ENCODE data around the gene RBBP5.

Gene RBBP5

GRCh38 chr1:205075642-205076155 lies 46.1 kb downstream of the RBBP5 start:
- no peak for DNase-seq (ENCODE audit: low read depth in 2 of 2)

DNA sequence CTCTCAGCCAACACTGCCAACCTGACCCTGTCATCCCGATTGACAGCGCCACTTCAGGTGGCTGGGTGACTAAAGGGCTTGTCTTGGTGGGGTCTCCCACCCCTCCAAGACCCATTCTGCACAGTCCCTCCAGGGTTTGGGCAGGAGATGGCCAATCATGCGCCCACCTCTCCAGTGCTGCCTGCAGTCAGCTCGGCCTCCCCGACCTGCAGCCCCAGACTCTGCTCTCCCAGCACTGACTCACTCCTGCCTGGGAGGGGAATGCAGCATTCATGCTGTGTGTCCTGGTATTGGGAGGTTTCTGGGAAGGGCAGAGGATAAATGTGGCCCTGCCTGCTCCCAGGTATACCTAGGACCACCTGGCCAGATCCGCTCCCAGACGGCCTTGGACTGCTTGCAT lies 47.3 kb downstream of the RBBP5 start:
- no peak for DNase-seq (ENCODE audit: low read depth in 2 of 2)

- no peak for DNase-seq (ENCODE audit: low read depth in 2 of 2)
Observed at GRCh38 chr1:205074084-205074483, 47.7 kb downstream of the RBBP5 start.

GRCh38 chr1:205073511-205073910 lies 48.3 kb downstream of the RBBP5 start:
- no peak for DNase-seq (ENCODE audit: low read depth in 2 of 2)

DNA sequence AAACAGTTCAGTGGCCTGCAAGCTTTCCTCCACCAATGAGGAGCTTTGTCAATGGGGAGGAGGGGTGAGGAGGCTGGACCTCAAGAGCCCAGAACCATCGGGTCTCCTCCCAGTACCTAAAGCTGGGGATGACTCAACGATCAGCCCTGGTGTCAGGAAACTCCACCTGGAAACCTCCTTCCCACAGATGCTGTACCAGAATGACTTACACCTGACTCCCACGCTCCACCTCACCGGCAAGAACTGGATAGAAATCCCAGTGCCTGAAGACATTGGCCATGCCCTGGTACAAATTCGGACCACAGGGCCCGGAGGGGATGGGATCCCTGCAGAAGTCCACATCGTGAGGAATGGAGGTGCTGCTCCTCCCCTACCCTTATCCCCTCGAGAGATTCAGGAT lies 48.9 kb downstream of the RBBP5 start:
- no peak for DNase-seq (ENCODE audit: low read depth in 2 of 2)

DNA sequence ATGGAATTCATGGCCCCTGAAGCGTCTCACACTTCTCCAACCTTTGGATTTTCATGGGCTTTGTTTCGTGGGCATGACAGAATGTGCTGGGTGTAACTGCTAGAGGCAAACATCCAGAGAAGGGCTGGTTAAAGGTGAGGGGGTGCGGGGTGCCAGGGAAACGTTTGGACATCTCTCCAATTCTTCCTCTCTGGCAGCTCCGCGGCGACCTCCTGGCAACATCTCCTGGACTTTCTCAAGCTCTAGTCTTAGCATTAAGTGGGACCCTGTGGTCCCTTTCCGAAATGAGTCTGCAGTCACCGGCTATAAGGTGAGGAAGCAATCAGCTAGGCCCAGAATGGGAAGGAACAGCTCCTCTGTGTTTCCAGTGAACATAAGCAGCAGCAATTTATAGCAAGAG lies 49.5 kb downstream of the RBBP5 start:
- DNase-seq (ENCODE audit: low read depth in 2 of 2), result no peak

GRCh38 chr1:205071801-205072200 lies 50.0 kb downstream of the RBBP5 start:
- DNase-seq (ENCODE audit: low read depth in 2 of 2), result no peak

GRCh38 chr1:205071028-205071409 lies 50.8 kb downstream of the RBBP5 start:
- no peak for DNase-seq (ENCODE audit: low read depth in 2 of 2)

GRCh38 chr1:205069371-205070125 lies 52.2 kb downstream of the RBBP5 start:
- no peak for DNase-seq (ENCODE audit: low read depth in 2 of 2)

DNA sequence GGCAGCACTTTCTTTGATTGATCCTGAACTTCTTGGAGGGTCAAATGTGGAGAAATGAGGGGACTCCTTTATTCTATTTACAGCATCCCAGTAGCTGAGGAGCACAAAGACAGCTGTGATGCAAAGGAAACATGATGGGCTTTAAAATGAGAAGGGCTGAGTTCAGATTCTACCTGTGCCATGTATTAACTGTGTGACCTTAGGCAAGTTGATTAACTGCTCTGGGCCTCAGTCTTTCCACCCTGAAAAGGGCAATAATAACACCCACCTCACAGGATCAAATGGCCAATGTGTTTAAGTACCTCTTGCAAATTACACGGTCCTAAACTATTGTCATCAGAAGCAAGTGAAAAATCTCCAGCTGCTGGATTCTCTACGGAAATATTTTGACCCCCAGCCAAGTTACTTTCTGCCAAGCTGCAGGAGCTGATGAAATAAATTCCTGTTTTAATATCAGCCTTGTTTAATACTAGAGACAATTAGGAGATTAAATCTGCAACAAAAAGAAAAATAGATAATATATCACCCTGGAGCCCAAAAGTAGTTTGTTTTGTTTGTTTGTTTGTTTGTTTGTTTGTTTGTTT lies 53.2 kb downstream of the RBBP5 start:
- peak; percentile 20 to 22 for DNase-seq (ENCODE audit: low read depth in 2 of 2)

DNA sequence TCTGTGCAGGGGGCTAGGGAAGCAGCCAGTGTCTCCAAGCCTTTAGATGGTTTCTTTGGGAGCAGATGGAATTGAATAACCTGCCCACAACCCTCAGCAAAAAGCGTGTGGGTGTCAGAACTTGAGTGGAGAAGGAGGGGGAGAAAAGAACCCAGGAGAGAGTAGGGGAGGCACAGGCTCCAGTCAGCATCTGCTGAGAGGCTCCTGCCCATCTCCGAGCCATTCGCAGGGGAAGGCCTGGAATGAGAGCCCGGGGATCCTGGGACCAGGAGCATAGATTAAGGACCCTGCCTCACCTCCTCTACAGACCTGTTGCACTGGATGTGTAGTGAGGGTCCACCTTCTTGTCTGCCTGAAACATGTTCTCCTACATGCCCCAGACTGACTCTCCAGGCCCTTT lies 53.8 kb downstream of the RBBP5 start:
- no peak for DNase-seq (ENCODE audit: low read depth in 2 of 2)

- DNase-seq (ENCODE audit: low read depth in 2 of 2), result no peak
Observed at GRCh38 chr1:205067031-205067430, 54.7 kb downstream of the RBBP5 start.

GRCh38 chr1:205066141-205066818 lies 55.5 kb downstream of the RBBP5 start:
- no peak for DNase-seq (ENCODE audit: low read depth in 2 of 2)

DNA sequence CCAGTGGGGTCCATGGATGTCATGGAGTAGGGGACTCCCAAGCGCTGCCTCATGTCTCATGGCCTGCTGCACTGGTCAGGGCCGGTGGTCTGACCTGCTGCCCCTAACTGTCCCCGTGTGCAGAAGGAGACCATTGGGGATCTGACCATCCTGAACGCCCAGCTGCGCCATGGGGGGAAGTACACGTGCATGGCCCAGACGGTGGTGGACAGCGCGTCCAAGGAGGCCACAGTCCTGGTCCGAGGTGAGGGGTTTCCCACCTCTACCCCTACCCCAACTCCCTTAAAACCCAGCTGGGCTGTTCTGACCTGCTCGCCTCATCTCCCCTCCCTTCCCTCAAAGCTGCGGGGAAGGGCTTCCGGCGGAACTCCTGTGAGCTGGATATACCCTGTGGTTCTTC lies 56.1 kb downstream of the RBBP5 start:
- DNase-seq (ENCODE audit: low read depth in 2 of 2), result no peak

- DNase-seq (ENCODE audit: low read depth in 2 of 2), result no peak
Observed at GRCh38 chr1:205064741-205065316, 56.9 kb downstream of the RBBP5 start.

DNA sequence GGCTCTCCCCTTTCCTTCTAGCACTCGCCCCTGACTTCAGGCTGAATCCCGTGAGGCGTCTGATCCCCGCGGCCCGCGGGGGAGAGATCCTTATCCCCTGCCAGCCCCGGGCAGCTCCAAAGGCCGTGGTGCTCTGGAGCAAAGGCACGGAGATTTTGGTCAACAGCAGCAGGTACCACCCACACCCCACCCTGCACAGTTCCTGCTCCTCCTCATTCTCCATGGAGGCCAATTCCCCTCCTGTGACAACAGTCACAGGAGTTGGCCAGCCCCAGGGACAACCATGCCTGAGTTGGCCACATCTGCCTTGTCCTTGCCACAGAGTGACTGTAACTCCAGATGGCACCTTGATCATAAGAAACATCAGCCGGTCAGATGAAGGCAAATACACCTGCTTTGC lies 57.5 kb downstream of the RBBP5 start:
- no peak for DNase-seq (ENCODE audit: low read depth in 2 of 2)

DNA sequence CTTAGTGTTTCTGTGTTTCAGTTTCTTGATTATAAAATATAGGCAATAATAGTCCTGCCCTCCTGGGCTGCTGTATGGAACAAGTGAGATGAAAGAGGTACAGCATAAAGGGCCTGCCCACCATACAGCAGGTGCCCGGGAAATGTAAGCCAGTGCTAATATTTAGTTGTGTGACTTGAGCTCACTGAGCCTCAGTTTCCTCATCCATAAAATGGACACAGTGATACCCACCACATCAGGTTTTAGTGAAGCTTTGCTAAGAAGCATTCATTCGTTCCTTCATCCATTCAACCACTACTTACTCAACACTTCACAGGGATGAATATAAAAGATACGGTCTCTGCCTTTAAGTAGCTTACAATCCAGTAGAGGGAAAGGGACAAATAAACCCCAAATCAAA lies 58.9 kb downstream of the RBBP5 start:
- DNase-seq (ENCODE audit: low read depth in 2 of 2), result no peak

DNA sequence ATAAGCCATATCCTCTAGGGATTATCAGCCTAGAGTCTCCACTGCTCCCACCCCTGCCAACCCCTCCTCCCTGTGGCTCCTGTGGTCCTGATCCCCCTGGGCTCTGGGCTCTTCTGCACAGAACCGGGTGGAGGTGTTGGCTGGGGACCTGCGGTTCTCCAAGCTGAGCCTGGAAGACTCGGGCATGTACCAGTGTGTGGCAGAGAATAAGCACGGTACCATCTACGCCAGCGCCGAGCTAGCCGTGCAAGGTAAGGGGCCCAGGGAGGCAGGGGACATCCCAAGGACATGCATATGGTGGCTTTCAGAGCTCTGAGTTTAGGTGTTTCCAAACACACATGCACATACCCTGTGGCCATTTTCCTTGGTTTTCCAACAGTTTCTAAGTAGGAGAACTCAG lies 59.5 kb downstream of the RBBP5 start:
- no peak for DNase-seq (ENCODE audit: low read depth in 2 of 2)

DNA sequence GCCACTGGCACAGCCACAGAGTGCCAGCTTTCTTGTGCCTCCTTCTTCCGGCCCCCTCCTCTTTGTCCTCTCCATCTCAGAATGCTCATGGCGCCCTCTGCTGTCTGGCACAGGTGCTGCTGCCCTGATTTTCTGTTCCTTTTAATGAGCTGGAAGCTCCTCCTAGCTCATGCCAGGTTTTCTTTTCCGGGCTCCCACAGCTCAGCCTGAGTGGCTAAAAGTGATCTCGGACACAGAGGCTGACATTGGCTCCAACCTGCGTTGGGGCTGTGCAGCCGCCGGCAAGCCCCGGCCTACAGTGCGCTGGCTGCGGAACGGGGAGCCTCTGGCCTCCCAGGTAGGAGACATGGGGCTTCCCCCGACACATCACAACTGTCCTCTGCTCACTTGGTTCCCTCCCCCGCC lies 60.1 kb downstream of the RBBP5 start:
- DNase-seq (ENCODE audit: low read depth in 2 of 2), result peak; percentile 34 to 44

- no peak for DNase-seq (ENCODE audit: low read depth in 2 of 2)
Observed at GRCh38 chr1:205061227-205061626, 60.6 kb downstream of the RBBP5 start.

DNA sequence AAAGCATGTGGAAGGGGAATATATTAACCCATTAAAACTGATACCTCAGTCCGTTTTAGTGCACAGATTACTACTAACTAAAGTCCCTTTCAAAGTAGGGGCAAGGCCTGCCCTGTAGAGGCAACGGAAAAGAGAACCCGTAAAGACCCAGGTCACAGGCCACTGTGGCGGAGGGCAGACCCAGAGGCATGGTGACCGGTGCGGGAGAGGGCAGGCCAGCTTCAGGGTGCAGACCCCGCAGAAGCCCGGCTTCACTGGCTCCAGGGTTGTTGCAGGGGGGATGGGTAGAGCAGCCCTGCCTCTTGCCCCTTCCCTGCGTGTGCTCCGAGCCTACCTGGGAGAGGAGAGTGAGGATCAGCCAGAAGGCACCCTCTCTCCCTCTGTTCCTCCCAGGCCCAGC lies 61.0 kb downstream of the RBBP5 start:
- no peak for DNase-seq (ENCODE audit: low read depth in 2 of 2)

DNA sequence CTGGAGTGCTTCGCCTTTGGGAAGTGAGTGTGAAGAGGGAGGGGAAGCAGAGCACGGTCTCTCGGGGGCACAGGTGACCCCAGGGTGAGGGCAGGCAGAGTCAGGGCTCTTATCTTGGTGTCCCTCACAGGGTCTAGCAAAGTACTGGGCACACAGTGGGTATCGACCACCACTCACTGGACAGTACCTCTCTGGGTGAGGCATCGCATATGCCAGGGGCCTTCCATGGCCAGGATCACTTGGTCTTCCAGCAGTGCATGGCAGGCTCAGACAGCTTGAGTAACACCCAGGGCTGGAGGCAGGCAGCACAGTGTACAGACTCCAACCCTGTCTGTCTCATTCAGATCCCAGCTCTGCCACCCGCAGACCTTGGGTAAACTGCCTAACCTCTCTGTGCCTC lies 62.1 kb downstream of the RBBP5 start:
- no peak for DNase-seq (ENCODE audit: low read depth in 2 of 2)

DNA sequence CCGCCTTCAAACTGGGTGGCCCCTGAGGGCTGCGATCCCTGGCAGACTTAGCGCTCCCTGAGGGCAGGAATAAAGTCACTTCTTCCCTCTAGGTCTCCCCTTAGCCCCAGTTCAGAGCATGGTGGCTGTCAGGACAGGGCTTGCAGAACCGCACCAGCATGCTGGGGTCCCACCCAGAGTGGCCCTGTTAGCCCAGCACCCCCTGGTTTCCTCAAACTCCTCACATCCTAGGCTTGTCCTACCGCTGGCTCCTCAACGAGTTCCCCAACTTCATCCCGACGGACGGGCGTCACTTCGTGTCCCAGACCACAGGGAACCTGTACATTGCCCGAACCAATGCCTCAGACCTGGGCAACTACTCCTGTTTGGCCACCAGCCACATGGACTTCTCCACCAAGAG lies 62.9 kb downstream of the RBBP5 start:
- DNase-seq (ENCODE audit: low read depth in 2 of 2), result no peak

Data from fibroblast of skin of left quadriceps (primary cell).